ENCODE measurements around the gene B4GAT1.
"Not testable (repeated sequence)": the region's sequence is repeated elsewhere in the genome, so short reads cannot be mapped to it uniquely, and the experiment has no call there.

Gene B4GAT1

DNA sequence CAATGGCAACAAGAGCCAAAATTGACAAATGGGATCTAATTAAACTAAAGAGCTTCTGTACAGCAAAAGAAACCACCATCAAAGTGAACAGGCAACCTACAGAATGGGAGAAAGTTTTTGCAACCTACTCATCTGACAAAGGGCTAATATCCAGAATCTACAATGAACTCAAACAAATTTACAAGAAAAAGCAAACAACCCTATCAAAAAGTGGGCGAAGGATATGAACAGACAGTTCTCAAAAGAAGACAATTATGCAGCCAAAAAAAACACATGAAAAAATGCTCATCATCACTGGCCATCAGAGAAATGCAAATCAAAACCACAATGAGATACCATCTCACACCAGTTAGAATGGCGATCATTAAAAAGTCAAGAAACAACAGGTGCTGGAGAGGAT lies 27.1 kb downstream of the B4GAT1 start:
- DNase-seq = not testable (repeated sequence)

- DNase-seq = no peak
Measured at GRCh38 chr11:66318600-66318970, 28.8 kb downstream of the B4GAT1 start.

GRCh38 chr11:66317723-66318599 lies 29.5 kb downstream of the B4GAT1 start:
- no peak for DNase-seq

GRCh38 chr11:66317322-66317722 lies 30.1 kb downstream of the B4GAT1 start:
- no peak for DNase-seq

GRCh38 chr11:66316849-66317251 lies 30.6 kb downstream of the B4GAT1 start, which contains the start of gene CD248:
CD248 (minus strand) TSS chr11:66317044; CDS start chr11:66317027, 17 bp downstream.
- no peak for DNase-seq

DNA sequence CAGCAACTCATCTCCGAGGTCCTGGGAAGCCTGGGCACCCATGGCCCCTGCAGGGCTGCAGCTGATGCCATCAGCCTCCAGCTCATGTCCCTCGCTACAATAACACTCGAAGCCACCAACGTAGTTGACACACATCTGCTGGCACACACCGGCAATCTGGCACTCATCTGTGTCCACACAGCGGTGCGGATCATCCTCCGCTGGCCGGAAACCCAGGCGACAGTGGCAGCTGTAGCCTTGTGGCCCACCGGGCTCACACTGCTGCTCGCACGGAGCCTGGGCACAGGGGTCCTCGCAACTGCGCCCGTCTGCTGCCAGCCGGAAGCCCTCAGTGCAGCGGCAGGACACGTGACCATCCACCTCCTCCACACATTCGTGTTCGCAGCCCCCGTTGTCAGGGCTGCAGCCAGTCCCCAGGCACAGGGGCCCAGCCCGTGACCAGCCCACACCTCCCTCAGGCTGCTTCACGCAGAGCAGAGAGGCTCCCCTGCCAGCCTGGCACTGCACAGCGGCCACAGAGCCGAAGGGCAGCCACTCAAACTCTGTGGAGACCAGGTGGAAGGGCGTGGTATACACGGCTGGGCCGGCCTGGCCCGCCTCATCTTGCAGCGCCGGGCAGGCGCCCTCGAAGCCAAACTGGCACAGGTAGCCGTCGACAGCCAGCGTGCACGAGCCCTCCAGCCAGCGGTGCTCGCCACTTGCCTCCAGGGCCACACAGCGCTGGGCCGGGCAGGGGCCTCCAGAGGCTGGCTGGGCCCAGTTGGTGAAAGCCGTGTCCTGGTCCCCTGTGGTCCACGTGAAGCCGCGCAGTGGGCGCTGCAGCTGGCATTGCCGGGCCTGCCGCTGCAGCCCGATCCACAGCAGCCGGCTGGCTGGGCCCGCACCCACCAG lies 31.3 kb downstream of the B4GAT1 start:
- DNase-seq = no peak

DNA sequence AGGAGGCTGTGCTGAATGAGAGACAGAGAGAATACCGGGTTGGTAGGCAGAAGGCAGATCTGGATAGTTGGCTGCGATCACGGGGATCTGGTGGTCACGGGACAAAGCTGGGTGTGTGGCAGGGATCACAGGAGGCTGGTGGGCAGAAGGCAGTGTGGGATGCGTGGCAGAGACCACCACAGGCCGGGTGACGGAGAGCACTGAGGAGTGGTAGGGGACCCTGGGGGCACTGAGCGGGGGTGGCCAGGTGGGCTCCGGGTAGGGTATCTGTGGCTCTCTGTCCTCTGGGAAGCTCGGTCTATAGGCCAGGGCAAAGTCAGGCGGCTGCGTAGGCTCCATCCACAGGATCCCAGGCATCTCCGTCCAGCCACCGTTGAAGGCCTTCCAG lies 31.9 kb downstream of the B4GAT1 start:
- DNase-seq = no peak

DNA sequence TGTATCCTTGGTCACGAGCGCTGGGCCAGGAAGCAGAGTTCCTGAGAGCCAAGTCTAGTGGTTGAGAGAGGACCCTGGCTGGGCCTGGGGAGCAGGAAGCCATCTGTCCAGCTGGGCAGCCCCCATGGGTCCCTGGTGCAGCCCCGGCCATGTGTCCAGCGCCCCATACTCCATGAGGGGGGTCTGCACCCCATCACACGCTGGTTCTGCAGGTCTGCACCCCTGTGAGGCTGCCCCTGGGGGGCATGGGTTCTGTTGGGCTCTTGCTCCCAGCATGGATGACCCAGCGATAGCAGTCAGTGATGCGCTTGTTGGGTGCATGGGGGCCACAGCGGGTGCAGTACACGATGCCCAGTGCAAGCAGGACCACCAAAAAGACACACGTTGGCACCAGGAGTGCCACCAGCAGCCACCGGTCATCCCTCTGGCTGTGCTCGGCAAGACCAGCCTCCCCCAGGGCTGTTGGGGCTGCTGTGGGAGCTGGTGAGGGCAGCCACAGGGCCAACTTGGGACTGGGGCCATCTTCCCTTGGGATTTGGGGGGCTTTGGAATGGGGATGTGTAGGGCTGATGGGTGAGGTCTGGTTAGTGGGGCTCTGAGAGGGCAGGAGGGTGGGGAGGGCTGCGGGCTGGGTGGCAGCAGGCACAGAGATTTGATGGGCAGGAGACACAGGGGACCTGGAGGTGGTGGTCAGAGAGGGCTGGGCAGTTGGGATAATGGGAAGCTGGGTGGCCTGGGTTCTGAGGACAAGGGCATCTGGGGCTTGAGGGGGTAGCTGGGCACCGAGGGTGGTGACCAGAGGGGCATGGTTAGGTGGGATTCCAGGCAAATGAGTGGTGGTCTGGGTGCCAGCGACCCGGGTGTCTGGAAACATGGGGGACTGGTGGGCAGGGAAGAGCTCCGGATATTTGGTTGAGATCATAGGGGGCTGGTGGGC lies 32.6 kb downstream of the B4GAT1 start:
- DNase-seq = no peak

DNA sequence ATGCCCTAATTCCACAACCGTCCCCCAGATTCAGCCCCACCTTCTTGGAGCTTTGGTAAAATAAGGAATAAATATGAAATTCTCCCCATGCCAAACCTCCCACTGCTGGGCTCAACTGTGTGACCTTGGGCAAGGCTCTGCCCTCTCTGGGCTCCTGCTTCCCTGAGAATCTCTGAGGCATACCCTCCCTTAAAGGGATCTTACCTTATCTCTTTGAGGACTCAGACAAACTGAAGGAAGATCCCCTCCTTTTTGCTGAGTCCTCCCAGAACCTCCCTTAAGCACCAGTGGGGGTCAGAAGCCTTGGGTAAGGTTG lies 33.3 kb downstream of the B4GAT1 start:
- no peak for DNase-seq

- DNase-seq = no peak
Measured at GRCh38 chr11:66313321-66314185, 33.9 kb downstream of the B4GAT1 start.

- DNase-seq = peak; percentile 99
Measured at GRCh38 chr11:66312549-66313320, 34.7 kb downstream of the B4GAT1 start.

- DNase-seq = peak; percentile 87
Measured at GRCh38 chr11:66311965-66312548, 35.4 kb downstream of the B4GAT1 start.

GRCh38 chr11:66311470-66311964 lies 35.9 kb downstream of the B4GAT1 start:
- DNase-seq = no peak

DNA sequence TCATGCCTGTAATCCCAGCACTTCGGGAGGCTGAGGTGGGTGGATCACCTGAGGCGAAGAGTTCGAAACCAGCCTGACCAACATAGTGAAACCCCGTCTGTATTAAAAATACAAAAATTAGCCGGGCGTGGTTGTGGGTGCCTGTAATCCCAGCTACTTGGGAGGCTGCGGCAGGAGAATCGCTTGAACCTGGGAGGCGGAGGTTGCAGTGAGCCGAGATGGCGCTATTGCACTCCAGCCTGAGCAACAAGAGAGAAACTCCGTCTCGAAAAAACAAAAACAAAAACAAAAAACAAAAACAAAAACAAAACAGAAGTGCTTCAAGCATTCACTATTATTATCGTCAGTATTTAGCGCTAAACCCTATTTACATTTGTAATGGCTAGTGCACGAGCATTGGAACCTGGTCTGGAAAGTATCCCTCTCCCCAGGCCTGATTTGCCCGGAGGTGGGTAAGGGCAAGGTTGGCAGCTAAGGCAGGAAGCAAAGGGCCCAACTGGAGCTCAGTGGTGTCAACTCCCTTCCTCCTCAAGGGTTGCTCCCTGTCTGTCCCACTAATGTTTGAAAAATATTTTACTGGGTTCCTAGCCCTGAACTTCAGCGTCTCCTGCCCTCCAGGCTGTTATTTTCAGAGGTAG lies 36.5 kb downstream of the B4GAT1 start:
- not testable (repeated sequence) for DNase-seq

GRCh38 chr11:66310324-66310723 lies 37.1 kb downstream of the B4GAT1 start:
- DNase-seq = no peak

GRCh38 chr11:66309475-66309874 lies 38.0 kb downstream of the B4GAT1 start:
- DNase-seq = no peak

DNA sequence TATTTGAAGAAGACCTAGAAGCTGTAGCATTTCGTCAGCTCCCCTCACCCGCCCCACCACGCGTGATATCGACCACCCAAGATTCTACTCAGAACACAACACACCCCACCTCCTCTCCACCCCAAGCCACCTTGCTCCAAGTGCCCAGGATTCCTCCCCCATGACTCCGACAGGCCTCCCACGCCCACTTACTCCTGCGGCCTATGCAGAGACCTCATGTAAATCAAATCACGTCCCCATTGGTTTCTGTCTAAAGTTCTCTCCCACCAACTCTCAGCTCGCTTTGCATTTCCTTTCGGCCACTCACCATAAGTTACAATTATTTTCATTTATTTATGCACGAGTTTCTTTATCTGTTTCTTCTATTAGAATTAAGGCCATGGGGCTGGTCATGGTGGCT lies 44.8 kb downstream of the B4GAT1 start:
- DNase-seq = no peak

DNA sequence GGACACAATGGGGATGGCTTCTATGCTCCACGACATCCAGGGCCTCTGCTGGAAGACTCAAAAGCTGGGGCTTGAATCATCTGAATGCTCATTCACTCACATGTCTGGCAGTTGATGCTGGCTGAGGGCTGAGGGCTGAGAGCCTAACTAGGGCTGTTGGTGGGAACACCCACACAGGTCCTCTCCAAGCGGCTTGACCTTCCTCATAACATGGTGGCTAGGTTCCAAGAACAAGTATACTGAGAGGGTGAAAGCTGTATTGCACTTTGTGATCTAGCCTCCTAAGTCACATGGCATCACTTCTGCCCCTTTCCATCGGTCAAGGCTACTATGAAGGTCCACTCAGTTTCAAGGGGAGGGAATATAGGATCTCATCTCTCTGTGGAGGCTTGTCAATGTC lies 48.2 kb downstream of the B4GAT1 start:
- no peak for DNase-seq

- no peak for DNase-seq
Measured at GRCh38 chr11:66297610-66298009, 49.8 kb downstream of the B4GAT1 start.

Measured in amniotic stem cell (primary cell).